Stomach (tissue), 4 donors: Measurements from ENCODE around the gene RNF215.

ENCODE experiments used
- CTCF ChIP-seq, 7 experiments: fragments of 450-650 bp in 4 of 7; fragments of 200-600 bp in 3 of 7; sonication (generic) in 3 of 7; IDR thresholded peaks; one replicate each; pipeline ENCODE4 v1.5.1; 2016 to 2019; ENCODE audit warnings: antibody characterized with exemption in 7 of 7, control low read depth in 2 of 7, mild to moderate bottlenecking in 1 of 7
- POLR2A ChIP-seq, 4 donors: fragments of 450-650 bp; IDR thresholded peaks; one replicate each; pipeline ENCODE4 v1.6.1; 2016; ENCODE audit warnings: antibody characterized with exemption in 4 of 4, control low read depth in 2 of 4, mild to moderate bottlenecking in 1 of 4, moderate library complexity in 1 of 4
- POLR2AphosphoS5 ChIP-seq, 3 donors: sonication (generic); formaldehyde crosslinking; IDR thresholded peaks; one replicate each; pipeline ENCODE4 v1.6.1; 2016; ENCODE audit warnings: antibody characterized with exemption in 3 of 3

- no peak for TF ChIP-seq POLR2A (IDR thresholded peaks at IDR 0.05)
- no peak for TF ChIP-seq POLR2AphosphoS5 (IDR thresholded peaks at IDR 0.05)
- no peak for TF ChIP-seq CTCF (IDR thresholded peaks at IDR 0.05)
Observed at GRCh38 chr22:30399718-30400117, 12.5 kb upstream of the RNF215 start.
